GM19438 (cell line): ENCODE measurements around the gene CRTAC1.

Experiments
- ATAC-seq: cut with Tn5 transposase; IDR thresholded peaks from one replicate; pipeline ENCODE4 v1.9.1; 2021; ENCODE audit warnings: low read depth; ENCODE audit not compliant: unreplicated experiment

The CRTAC1 gene

GRCh38 chr10:97975598-97975997 lies 54.8 kb downstream of the CRTAC1 start:
- ATAC-seq: no peak

- ATAC-seq: no peak
These were observed 55.6 kb downstream of the CRTAC1 start for GRCh38 chr10:97974526-97975525.

DNA sequence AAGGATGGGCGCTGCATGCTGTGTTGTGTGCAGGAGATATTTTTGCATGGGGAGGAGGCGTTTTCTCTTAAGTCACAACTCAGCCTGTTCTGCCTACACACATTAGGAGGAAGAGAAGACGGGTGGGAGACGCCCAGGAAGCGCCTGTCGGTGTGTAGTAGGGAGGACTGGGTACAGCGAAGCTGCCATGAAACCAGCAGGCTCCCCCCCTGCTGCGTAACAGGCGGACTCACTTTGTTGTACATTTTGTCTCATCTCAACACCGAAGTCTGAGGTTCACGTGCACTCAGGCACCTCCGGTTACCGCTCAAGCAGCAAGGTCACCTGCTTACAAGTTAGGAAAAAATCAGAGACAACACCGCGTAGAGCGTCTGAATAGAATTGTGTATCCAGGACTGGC lies 56.3 kb downstream of the CRTAC1 start:
- ATAC-seq: no peak

DNA sequence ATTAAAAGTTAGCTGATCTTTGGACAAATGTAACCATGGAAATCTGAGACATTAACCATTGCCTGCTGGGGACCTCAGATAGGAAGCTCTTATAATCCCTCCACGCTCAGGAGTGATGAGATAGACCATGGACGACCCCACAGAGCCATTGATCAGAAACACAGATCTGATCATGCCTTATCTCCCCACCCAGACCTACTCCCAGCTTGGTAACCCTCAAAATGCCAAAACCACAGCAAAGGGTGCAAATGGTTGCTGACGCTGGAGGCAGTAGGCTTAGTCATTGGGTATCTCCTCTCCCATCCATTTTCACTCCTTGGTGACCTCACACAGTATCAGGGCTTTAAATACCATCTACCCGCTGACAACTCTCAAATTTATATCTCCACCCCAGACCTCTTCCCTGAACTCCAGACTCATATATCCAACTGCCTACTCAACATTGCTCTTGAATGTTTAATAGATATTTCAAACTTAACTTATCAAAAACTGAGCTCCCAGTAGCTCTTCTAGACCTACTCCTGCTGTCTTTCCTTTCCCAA lies 60.8 kb downstream of the CRTAC1 start:
- no peak for ATAC-seq

- ATAC-seq: no peak
These were observed 65.7 kb downstream of the CRTAC1 start for GRCh38 chr10:97964748-97965147.

- no peak for ATAC-seq
These were observed 68.5 kb downstream of the CRTAC1 start for GRCh38 chr10:97961945-97962344.

GRCh38 chr10:97960269-97961056 lies 70.0 kb downstream of the CRTAC1 start:
- ATAC-seq: no peak

DNA sequence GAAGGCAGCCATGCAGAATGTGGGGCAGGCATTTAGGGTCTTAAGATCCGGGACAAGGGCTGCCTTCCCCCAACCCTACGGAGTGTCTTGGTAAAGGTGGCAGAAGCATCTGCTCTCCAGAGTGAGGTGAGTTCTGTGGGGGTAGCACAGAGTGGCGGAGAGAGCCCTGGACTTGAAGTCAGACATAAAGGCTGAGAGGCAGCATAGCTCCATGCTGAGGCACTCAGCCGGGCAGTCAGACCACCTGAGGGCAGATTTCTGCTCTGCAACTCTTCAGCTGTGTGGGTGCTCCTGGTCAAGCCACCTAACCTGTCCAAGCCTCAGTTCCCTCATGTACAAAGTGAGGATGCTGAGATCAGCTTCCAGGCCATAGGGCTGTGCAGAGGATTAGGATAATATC lies 81.0 kb downstream of the CRTAC1 start:
- no peak for ATAC-seq

- ATAC-seq: no peak
These were observed 81.6 kb downstream of the CRTAC1 start for GRCh38 chr10:97948822-97949221.

- no peak for ATAC-seq
These were observed 85.6 kb downstream of the CRTAC1 start for GRCh38 chr10:97944772-97945171.

DNA sequence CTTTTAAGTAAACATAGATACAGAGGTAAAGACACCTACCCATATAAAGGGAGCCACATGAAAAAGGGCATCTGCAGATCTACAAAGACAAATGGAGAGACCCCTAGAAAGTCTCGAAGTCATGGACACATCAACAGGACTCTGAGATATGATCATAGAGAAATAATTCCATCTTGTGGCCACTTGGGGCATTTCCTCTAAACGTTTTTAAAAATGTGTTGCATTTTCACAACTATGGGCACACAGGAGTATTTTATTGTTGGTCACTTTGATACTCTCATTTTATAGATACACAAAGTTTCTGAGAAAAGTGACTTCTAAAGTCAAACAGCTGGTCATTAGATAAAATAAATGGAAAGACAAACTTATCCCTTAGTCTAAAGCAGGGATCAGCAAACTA lies 87.1 kb downstream of the CRTAC1 start:
- ATAC-seq: no peak

- ATAC-seq: no peak
These were observed 89.9 kb downstream of the CRTAC1 start for GRCh38 chr10:97940534-97940933.

- ATAC-seq: no peak
These were observed 90.9 kb downstream of the CRTAC1 start for GRCh38 chr10:97939446-97939990.

DNA sequence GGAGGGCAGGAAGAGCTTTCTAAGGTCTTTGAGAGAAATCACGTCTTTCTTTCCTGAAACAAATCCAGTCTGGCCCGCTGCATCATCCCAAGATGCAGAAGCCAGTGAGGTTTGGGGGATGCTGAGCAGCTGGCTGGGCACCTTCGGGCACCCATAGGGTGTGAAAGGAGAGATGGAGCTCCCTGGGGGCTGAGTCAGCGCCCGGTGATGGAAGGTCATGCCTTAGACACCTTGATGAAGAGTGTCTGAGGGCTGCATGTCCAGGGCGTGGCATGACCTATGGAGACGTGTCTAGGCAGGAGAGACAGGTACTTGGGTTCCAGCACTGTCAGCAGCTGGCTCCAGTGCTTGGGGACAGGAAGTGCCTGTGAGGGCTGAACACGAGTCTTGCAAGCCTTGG lies 92.5 kb downstream of the CRTAC1 start:
- no peak for ATAC-seq

DNA sequence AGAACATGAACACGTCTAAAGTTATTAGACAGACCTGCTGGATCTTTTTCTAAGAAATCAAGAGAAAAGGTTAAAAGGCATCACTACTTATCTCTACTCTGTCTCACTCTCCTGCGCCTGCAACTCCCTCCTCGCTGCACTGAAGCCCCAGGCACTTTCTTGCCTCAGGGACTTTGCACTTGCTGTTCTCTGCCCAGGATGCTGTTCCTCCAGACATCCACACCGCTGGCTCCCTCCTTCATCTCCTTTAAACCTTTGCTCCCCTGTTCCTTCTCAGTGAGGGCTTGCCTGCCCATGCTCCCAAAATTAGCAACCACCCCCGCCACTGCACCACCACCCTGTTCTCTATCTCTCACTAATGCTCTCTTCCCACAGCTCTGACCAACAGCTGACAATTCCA lies 93.4 kb downstream of the CRTAC1 start:
- ATAC-seq: no peak

- no peak for ATAC-seq
These were observed 94.3 kb downstream of the CRTAC1 start for GRCh38 chr10:97936126-97936525.

- ATAC-seq: no peak
These were observed 97.4 kb downstream of the CRTAC1 start for GRCh38 chr10:97932932-97933530.

- ATAC-seq: no peak
These were observed 99.4 kb downstream of the CRTAC1 start for GRCh38 chr10:97931041-97931440.

GRCh38 chr10:97928897-97929296 lies 101.5 kb downstream of the CRTAC1 start:
- ATAC-seq: no peak

DNA sequence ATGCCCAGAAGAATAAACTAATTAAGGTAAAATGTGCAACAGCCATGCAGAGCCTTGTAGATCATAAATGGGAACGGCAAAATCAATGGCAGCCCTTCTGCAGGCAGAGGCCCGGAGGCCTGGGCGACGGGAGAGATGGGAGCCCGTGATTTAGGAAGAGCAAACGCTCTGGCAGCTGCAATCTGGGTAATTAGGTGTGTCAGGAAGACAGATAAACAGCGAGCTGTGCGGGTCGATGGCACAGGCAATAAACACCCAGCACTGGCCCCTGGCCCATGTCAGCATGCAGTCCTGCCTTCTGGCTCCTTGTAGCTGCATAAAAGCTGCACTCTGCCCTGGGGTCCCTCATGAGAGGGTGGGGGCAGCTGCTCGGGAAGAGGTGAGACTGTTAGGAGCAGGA lies 102.8 kb downstream of the CRTAC1 start:
- ATAC-seq: no peak

GRCh38 chr10:97926055-97926454 lies 104.4 kb downstream of the CRTAC1 start:
- no peak for ATAC-seq
